HepG2 (cell line): ENCODE results near the gene CKS1B. TPM values are rescaled to one million over a fixed set of nuclear protein-coding genes. Genes with fewer than 3 reads are reported as not detected.

Experiments used
- AKAP8 ChIP-seq: sonication (generic); formaldehyde crosslinking; IDR thresholded peaks from 2 replicates; pipeline ENCODE4 v1.5.1; 2020; ENCODE audit warnings: mild to moderate bottlenecking, missing genetic modification reagents
- ATF7-NPFF ChIP-seq: sonication (generic); formaldehyde crosslinking; IDR thresholded peaks from 2 replicates; pipeline ENCODE4 v1.8.1; 2023; ENCODE audit warnings: mild to moderate bottlenecking, low read depth, missing genetic modification reagents, moderate library complexity
- CHD4 ChIP-seq: fragments of 200-600 bp; sonication (generic); IDR thresholded peaks from 2 replicates; pipeline ENCODE4 v1.7.0; 2017; ENCODE audit warnings: mild to moderate bottlenecking, low read length, borderline replicate concordance
- GABPA ChIP-seq, 2 experiments: IDR thresholded peaks; 2 replicates each; pipeline ENCODE4 v1.6.1; 2011 to 2016; ENCODE audit warnings: low read depth in 2 of 2, low read length in 1 of 2, missing biosample characterization in 1 of 2, missing genetic modification characterization in 1 of 2
- HMGXB3 ChIP-seq: sonication (generic); formaldehyde crosslinking; IDR thresholded peaks from 2 replicates; pipeline ENCODE4 v1.4.0; 2020; ENCODE audit warnings: missing genetic modification reagents, borderline replicate concordance
- HNRNPL ChIP-seq: fragments of 200-400 bp; formaldehyde crosslinking; IDR thresholded peaks from 2 replicates; pipeline ENCODE4 v1.6.1; 2017; ENCODE audit warnings: mild to moderate bottlenecking, low read depth, low read length
- MIER3 ChIP-seq: IDR thresholded peaks from 2 replicates; pipeline ENCODE4 v1.6.1; 2016; ENCODE audit warnings: missing compliant biosample characterization, borderline replicate concordance
- MYC ChIP-seq: sonication (generic); formaldehyde crosslinking; IDR thresholded peaks from 2 replicates; pipeline ENCODE4 v1.9.0; 2021; ENCODE audit warnings: missing genetic modification reagents, borderline replicate concordance
- NCOA2 ChIP-seq: sonication (generic); formaldehyde crosslinking; IDR thresholded peaks from 2 replicates; pipeline ENCODE4 v1.8.0; 2022; ENCODE audit warnings: inconsistent platforms
- NFE2L2 ChIP-seq: fragments of 150-350 bp; IDR thresholded peaks from 2 replicates; pipeline ENCODE4 v1.6.1; 2014; ENCODE audit warnings: low read length
- RERE ChIP-seq: IDR thresholded peaks from 2 replicates; pipeline ENCODE4 v1.6.1; 2016; ENCODE audit warnings: low read depth, missing genetic modification reagents, missing compliant biosample characterization
- SATB2 ChIP-seq: sonication (generic); formaldehyde crosslinking; IDR thresholded peaks from 2 replicates; pipeline ENCODE4 v1.5.0; 2020; ENCODE audit warnings: missing genetic modification reagents
- TBX2 ChIP-seq: sonication (generic); formaldehyde crosslinking; IDR thresholded peaks from 2 replicates; pipeline ENCODE4 v1.5.0; 2020; ENCODE audit warnings: missing genetic modification reagents, mild to moderate bottlenecking, borderline replicate concordance
- ZFP36L2 ChIP-seq: sonication (generic); formaldehyde crosslinking; IDR thresholded peaks from 2 replicates; pipeline ENCODE4 v1.4.0; 2020; ENCODE audit warnings: missing genetic modification reagents
- ZFP37 ChIP-seq: sonication (generic); formaldehyde crosslinking; IDR thresholded peaks from 2 replicates; pipeline ENCODE4 v1.4.0; 2020; ENCODE audit warnings: missing genetic modification reagents, borderline replicate concordance
- ZNF350 ChIP-seq: sonication (generic); formaldehyde crosslinking; IDR thresholded peaks from 2 replicates; pipeline ENCODE4 v1.4.0; 2020; ENCODE audit warnings: mild to moderate bottlenecking, low read depth, missing genetic modification reagents, borderline replicate concordance
- ZNF468 ChIP-seq: sonication (generic); formaldehyde crosslinking; IDR thresholded peaks from 2 replicates; pipeline ENCODE4 v1.8.0; 2022; ENCODE audit warnings: mild to moderate bottlenecking, moderate library complexity, missing genetic modification reagents
- ZNF558 ChIP-seq: sonication (generic); formaldehyde crosslinking; IDR thresholded peaks from 2 replicates; pipeline ENCODE4 v1.9.0; 2022; ENCODE audit warnings: mild to moderate bottlenecking, missing genetic modification reagents, borderline replicate concordance
- ZNF75D ChIP-seq: sonication (generic); formaldehyde crosslinking; IDR thresholded peaks from 2 replicates; pipeline ENCODE4 v1.8.1; 2023; ENCODE audit warnings: missing genetic modification reagents, mild to moderate bottlenecking, borderline replicate concordance
- ZNF776 ChIP-seq: sonication (generic); formaldehyde crosslinking; IDR thresholded peaks from 2 replicates; pipeline ENCODE4 v1.4.0; 2020; ENCODE audit warnings: mild to moderate bottlenecking, missing genetic modification reagents
- polyA plus RNA-seq, 8 experiments: library from polyadenylated mRNA; depleted of rRNA in 3 of 8; stranded (reverse) in 7 of 8; unstranded in 1 of 8; fragments of >200 nt; fragmentation: Illumina TruSeq in 4 of 8; extraction: Trizol in 4 of 8; gene quantifications; 2 replicates each; pipeline versions ENCODE4 v1.2.1 to v1.2.3, GENCODE V29; 2011 to 2016; ENCODE audit warnings: low read depth in 4 of 8, missing spikeins in 1 of 8, mixed read lengths in 1 of 8; ENCODE audit not compliant: insufficient read depth in 1 of 8
- total RNA-seq, 5 experiments: library from RNA; depleted of rRNA; stranded (reverse); fragments of >200 nt; fragmentation: Illumina TruSeq; extraction: Trizol; gene quantifications; 2 replicates each; pipeline ENCODE4 v1.2.3, GENCODE V29; 2016; ENCODE audit warnings: low read depth in 1 of 5

Gene CKS1B
- total and polyA plus RNA-seq, 2 of the 13 experiments (the other 11 are each of a cell fraction or from before 2014, with no cell fraction given) = 217 to 222 TPM

- TF ChIP-seq ZFP36L2 (CRISPR knock-in tag) (no peak), MYC (CRISPR knock-in tag) (peak; percentile 87; the same call in 1 of the 2 replicates), NFE2L2 (no peak), ZFP37 (CRISPR knock-in tag) (no peak), GABPA (IDR thresholded peaks at IDR 0.05; ENCODE audit: low read depth, low read length) (peak; percentile 17; the same call in 1 of the 2 replicates), GABPA (CRISPR knock-in tag; IDR thresholded peaks at IDR 0.05; ENCODE audit: low read depth) (peak; percentile 66), RERE (CRISPR knock-in tag) (peak; percentile 41; the same call in 1 of the 2 replicates), ATF7-NPFF (CRISPR knock-in tag) (peak; percentile 75), ZNF776 (peak; percentile 71; the same call in 1 of the 2 replicates), CHD4 (0 out of 2 replicates have a peak, but pooled peaks have one; percentile 18), SATB2 (CRISPR knock-in tag) (0 out of 2 replicates have a peak, but pooled peaks have one; percentile 5), AKAP8 (CRISPR knock-in tag) (no peak), TBX2 (peak; percentile 91), ZNF558 (0 out of 2 replicates have a peak, but pooled peaks have one; percentile 68), ZNF75D (no peak), ZNF350 (CRISPR knock-in tag) (peak; percentile 61; the same call in 1 of the 2 replicates), ZNF468 (CRISPR knock-in tag) (no peak), NCOA2 (CRISPR knock-in tag) (peak; percentile 81), HMGXB3 (CRISPR knock-in tag) (no peak; the same call in 1 of the 2 replicates), HNRNPL (peak; percentile 91), MIER3 (CRISPR knock-in tag) (peak; percentile 18; the same call in 1 of the 2 replicates)
Observed at GRCh38 chr1:155000726-155001424, 26.4 kb downstream of the CKS1B start (continued).
